Measurements from ENCODE around the gene SEL1L2.

DNA sequence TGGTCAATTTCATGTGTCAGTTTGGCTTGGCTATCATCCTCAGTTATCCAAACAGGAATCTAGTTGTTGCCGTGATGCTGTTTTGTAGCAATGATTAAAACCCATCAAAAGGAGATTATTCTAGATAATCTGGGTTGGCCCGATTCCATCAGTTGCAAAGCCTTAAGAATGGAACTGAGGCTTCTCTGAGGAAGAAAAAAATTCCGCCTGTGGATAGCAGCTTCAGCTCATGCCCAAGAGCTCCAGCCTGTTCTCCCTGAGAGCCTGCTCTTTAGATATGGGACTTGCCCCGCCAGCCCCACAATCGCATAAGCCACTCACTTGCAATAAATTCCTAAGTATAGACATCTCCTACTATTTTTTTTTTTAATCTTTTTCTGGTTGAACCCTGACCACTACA is 61.5 kb downstream of the SEL1L2 start:
- TF ChIP-seq, protein P1, sequence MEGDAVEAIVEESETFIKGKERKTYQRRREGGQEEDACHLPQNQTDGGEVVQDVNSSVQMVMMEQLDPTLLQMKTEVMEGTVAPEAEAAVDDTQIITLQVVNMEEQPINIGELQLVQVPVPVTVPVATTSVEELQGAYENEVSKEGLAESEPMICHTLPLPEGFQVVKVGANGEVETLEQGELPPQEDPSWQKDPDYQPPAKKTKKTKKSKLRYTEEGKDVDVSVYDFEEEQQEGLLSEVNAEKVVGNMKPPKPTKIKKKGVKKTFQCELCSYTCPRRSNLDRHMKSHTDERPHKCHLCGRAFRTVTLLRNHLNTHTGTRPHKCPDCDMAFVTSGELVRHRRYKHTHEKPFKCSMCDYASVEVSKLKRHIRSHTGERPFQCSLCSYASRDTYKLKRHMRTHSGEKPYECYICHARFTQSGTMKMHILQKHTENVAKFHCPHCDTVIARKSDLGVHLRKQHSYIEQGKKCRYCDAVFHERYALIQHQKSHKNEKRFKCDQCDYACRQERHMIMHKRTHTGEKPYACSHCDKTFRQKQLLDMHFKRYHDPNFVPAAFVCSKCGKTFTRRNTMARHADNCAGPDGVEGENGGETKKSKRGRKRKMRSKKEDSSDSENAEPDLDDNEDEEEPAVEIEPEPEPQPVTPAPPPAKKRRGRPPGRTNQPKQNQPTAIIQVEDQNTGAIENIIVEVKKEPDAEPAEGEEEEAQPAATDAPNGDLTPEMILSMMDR (conservative IDR thresholded peaks at IDR 0.05; ENCODE audit: low read depth, low read length), result no peak
- no peak for TF ChIP-seq EZH2 (IDR thresholded peaks at IDR 0.05; ENCODE audit: borderline replicate concordance, low read depth, low read length, poor library complexity, severe bottlenecking)

All from A673 (cell line).